Astrocyte (in vitro differentiated cells and primary cell): ENCODE results near the gene MTCH1. TPM values are rescaled to one million over a fixed set of nuclear protein-coding genes. Genes with fewer than 3 reads are reported as not detected.
"Not testable (repeated sequence)": the region's sequence is repeated elsewhere in the genome, so short reads cannot be mapped to it uniquely, and the experiment has no call there.

ENCODE experiments used
- DNase-seq: peaks from one replicate; pipeline ENCODE4 v3.0.0-alpha.2; 2010; ENCODE audit warnings: low read depth
- FAIRE-seq: peaks from 2 replicates; lab custom pipeline; 2011; peaks lifted over from hg19 to GRCh38; lab: Jason Lieb, UNC
- H2AFZ ChIP-seq: 2 replicates; pipeline ENCODE4 v1.6.0; 2012; ENCODE audit warnings: low read depth, low read length, inconsistent platforms
- H3K27ac ChIP-seq: 2 replicates; pipeline ENCODE4 v1.5.1; 2011; ENCODE audit warnings: low read depth, low read length, inconsistent platforms
- H3K27me3 ChIP-seq: 2 replicates; pipeline ENCODE4 v1.6.0; 2011; ENCODE audit warnings: low read length, inconsistent platforms; ENCODE audit not compliant: insufficient read depth
- H3K36me3 ChIP-seq: 2 replicates; pipeline ENCODE4 v1.5.1; 2011; ENCODE audit warnings: low read length, inconsistent platforms; ENCODE audit not compliant: insufficient read depth
- H3K4me1 ChIP-seq: 2 replicates; pipeline ENCODE4 v1.5.1; 2011; ENCODE audit warnings: low read length, inconsistent platforms; ENCODE audit not compliant: insufficient read depth
- H3K4me2 ChIP-seq: 2 replicates; pipeline ENCODE4 v1.6.0; 2012; ENCODE audit warnings: low read length, inconsistent platforms
- H3K4me3 ChIP-seq: 2 replicates; pipeline ENCODE4 v1.5.1; 2011; ENCODE audit warnings: low read depth, mild to moderate bottlenecking, low read length, inconsistent platforms; ENCODE audit not compliant: insufficient read depth
- H3K79me2 ChIP-seq: 2 replicates; pipeline ENCODE4 v1.6.0; 2012; ENCODE audit warnings: mild to moderate bottlenecking, low read length, inconsistent platforms; ENCODE audit not compliant: insufficient read depth
- H3K9ac ChIP-seq: 2 replicates; pipeline ENCODE4 v1.6.0; 2012; ENCODE audit warnings: mild to moderate bottlenecking, low read length, inconsistent platforms
- H3K9me3 ChIP-seq: 2 replicates; pipeline ENCODE4 v1.5.1; 2012; ENCODE audit warnings: low read depth, mild to moderate bottlenecking, low read length, inconsistent platforms; ENCODE audit not compliant: insufficient read depth
- H4K20me1 ChIP-seq: 2 replicates; pipeline ENCODE4 v1.6.0; 2012; ENCODE audit warnings: low read length, inconsistent platforms; ENCODE audit not compliant: insufficient read depth
- H3K27ac Mint-ChIP-seq: one replicate; pipeline ENCODE4 v1.8.0; 2021; ENCODE audit warnings: mild to moderate bottlenecking, mixed read lengths; ENCODE audit not compliant: unreplicated experiment
- H3K27me3 Mint-ChIP-seq: one replicate; pipeline ENCODE4 v1.8.0; 2021; ENCODE audit warnings: low read depth, mixed read lengths; ENCODE audit not compliant: unreplicated experiment
- H3K36me3 Mint-ChIP-seq: one replicate; pipeline ENCODE4 v1.8.0; 2021; ENCODE audit warnings: low read depth, mixed read lengths; ENCODE audit not compliant: unreplicated experiment
- H3K4me1 Mint-ChIP-seq: one replicate; pipeline ENCODE4 v1.8.0; 2021; ENCODE audit warnings: low read depth, mixed read lengths; ENCODE audit not compliant: unreplicated experiment
- H3K4me3 Mint-ChIP-seq: one replicate; pipeline ENCODE4 v1.8.0; 2021; ENCODE audit warnings: mild to moderate bottlenecking, moderate library complexity, mixed read lengths; ENCODE audit not compliant: unreplicated experiment
- H3K9me3 Mint-ChIP-seq: one replicate; pipeline ENCODE4 v1.8.0; 2021; ENCODE audit warnings: mild to moderate bottlenecking, mixed read lengths; ENCODE audit not compliant: unreplicated experiment
- EZH2 ChIP-seq: IDR thresholded peaks from 2 replicates; pipeline ENCODE4 v1.6.1; 2012; ENCODE audit warnings: mild to moderate bottlenecking, low read length, inconsistent platforms; ENCODE audit not compliant: insufficient read depth
- total RNA-seq: library from RNA; stranded (reverse); gene quantifications from 2 replicates; pipeline ENCODE4 v1.2.1, GENCODE V29; 2021
- TF ChIP-seq, protein P1 (sequence below): IDR thresholded peaks from 2 replicates; pipeline ENCODE4 v1.5.1; 2011; ENCODE audit warnings: low read depth, mild to moderate bottlenecking, inconsistent platforms, low read length, moderate library complexity; ENCODE audit not compliant: insufficient read depth

The MTCH1 gene
- total RNA-seq, 1 donor from 2014 or later = 311 TPM

DNA sequence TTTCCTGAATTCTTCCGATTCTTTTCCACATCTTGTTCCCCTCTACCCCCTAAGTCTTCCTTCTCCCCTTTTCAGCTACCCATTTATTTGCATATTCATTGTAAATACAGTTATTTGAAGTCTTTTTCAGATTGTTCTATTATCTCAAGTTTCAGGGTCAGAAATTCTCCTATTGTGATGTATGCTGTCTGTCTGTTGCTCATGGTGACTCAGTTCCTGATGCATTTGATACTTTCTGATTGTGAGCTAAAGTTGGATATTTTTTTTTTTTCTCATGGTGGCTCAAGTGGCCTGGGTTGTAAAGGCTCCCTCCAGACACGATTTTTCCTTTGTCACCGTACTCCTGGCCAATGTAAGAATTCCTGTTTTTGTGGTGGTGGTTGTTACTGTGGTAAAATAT, 36.4 kb downstream of the MTCH1 start:
- peak; percentile 26 for FAIRE-seq
- Histone ChIP-seq H3K79me2 (no peaks in the 10 kb centered on the region), H3K36me3 (no peaks in the 10 kb centered on the region), H3K4me1 (peaks cover 14% of the 10 kb centered on the region), H3K9me3 (no peaks in the 10 kb centered on the region), H3K4me3 (no peak overlapping the region), H3K27me3 (no peaks in the 10 kb centered on the region), H3K9ac (peak overlapping the region; percentile 64), H4K20me1 (no peaks in the 10 kb centered on the region), H3K27ac (peak overlapping the region; percentile 80), H3K4me2 (peak overlapping the region; percentile 64), H2AFZ (peak overlapping the region; percentile 67)
- Mint-ChIP-seq H3K27ac (peak overlapping the region; percentile 75), H3K27me3 (no peaks in the 10 kb centered on the region), H3K4me3 (peak overlapping the region; percentile 9), H3K4me1 (peaks cover 8% of the 10 kb centered on the region), H3K9me3 (no peaks in the 10 kb centered on the region), H3K36me3 (no peaks in the 10 kb centered on the region)
- DNase-seq = peak; percentile 66
- TF ChIP-seq, protein P1, sequence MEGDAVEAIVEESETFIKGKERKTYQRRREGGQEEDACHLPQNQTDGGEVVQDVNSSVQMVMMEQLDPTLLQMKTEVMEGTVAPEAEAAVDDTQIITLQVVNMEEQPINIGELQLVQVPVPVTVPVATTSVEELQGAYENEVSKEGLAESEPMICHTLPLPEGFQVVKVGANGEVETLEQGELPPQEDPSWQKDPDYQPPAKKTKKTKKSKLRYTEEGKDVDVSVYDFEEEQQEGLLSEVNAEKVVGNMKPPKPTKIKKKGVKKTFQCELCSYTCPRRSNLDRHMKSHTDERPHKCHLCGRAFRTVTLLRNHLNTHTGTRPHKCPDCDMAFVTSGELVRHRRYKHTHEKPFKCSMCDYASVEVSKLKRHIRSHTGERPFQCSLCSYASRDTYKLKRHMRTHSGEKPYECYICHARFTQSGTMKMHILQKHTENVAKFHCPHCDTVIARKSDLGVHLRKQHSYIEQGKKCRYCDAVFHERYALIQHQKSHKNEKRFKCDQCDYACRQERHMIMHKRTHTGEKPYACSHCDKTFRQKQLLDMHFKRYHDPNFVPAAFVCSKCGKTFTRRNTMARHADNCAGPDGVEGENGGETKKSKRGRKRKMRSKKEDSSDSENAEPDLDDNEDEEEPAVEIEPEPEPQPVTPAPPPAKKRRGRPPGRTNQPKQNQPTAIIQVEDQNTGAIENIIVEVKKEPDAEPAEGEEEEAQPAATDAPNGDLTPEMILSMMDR = no peak
- no peak for TF ChIP-seq EZH2

DNA sequence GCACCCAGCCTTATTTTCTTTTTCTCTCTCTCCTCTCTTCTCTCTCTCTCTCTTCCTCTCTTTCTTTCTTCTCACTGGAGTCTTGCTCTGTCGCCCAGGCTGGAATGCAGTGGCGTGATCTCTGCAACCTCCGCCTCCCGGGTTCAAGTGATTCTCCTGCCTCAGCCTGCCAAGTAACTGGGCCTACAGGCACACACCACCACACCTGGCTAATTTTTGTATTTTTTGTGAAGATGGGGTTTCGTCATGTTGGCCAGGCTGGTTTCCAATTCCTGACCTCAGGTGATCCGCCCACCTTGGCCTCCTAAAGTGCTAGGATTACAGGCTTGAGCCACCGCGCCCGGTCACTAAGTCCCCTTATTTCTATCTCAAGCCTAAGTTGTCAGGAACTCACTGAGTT, 36.9 kb downstream of the MTCH1 start:
- peak overlapping the region; percentile 67 for H2AFZ ChIP-seq
- H3K79me2 ChIP-seq, H3K27me3 ChIP-seq, FAIRE-seq, H4K20me1 ChIP-seq, H3K9me3 ChIP-seq, H3K4me3 ChIP-seq, DNase-seq, H3K9me3 Mint-ChIP-seq, H3K36me3 ChIP-seq, H3K4me1 Mint-ChIP-seq, H3K36me3 Mint-ChIP-seq, H3K27me3 Mint-ChIP-seq: not testable (repeated sequence)
- H3K27ac Mint-ChIP-seq = peak overlapping the region; percentile 75
- H3K27ac ChIP-seq = peak overlapping the region; percentile 80
- H3K4me2 ChIP-seq = peak overlapping the region; percentile 64
- H3K4me3 Mint-ChIP-seq = peak overlapping the region; percentile 20
- H3K4me1 ChIP-seq = peaks cover 14% of the 10 kb centered on the region
- H3K9ac ChIP-seq = peak overlapping the region; percentile 64

DNA sequence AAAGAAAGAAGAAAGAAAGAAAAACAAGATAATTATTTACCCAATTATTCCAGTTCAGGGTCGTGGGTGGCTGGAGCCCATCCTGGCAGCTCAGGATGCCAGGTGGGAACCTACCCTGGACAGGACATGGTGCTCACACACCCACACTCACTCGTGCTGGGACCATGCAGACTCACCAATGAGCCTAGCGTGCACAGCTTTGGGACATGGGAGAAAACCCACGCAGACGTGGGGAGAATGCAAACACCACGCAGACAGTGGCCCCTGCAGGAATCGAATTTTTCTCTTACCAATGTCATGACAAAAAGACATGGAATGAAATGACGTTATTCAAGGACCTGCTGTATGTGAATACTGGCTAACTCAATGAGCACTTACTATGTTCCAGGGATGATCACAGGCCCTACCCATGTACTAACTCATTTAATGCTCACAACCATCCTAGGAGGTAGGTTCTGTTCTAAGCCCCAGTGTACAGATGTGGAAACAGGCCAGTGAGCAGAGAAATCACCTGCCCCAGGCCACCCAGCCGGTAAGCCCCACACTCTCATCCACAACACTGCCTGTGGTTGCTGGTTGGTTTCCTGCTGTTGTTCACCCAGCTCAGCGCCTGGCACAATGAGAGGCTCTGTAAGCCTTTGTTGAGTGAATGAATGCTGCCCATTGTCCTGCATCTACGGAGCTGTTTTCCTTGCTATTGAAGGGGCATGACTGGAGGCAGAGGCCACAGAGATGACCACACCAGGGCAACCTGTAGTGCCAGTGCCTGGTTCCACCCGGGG, 38.2 kb downstream of the MTCH1 start:
- no peak overlapping the region for H2AFZ ChIP-seq
- no peak for FAIRE-seq
- no peaks in the 10 kb centered on the region for H3K36me3 Mint-ChIP-seq
- H3K27me3 ChIP-seq = no peaks in the 10 kb centered on the region
- H4K20me1 ChIP-seq = no peaks in the 10 kb centered on the region
- H3K4me2 ChIP-seq = no peak overlapping the region
- no peaks in the 10 kb centered on the region for H3K36me3 ChIP-seq
- no peaks in the 10 kb centered on the region for H3K9me3 ChIP-seq
- no peak overlapping the region for H3K27ac ChIP-seq
- no peak overlapping the region for H3K4me3 Mint-ChIP-seq
- H3K9ac ChIP-seq = no peak overlapping the region
- H3K4me1 Mint-ChIP-seq = peaks cover 9% of the 10 kb centered on the region
- no peak for TF ChIP-seq EZH2
- TF ChIP-seq, protein P1 = no peak
- no peaks in the 10 kb centered on the region for H3K9me3 Mint-ChIP-seq
- H3K27ac Mint-ChIP-seq = no peak overlapping the region
- H3K4me1 ChIP-seq = peaks cover 14% of the 10 kb centered on the region
- no peak overlapping the region for H3K4me3 ChIP-seq
- H3K27me3 Mint-ChIP-seq = peaks cover 2% of the 10 kb centered on the region
- DNase-seq = no peak
- no peaks in the 10 kb centered on the region for H3K79me2 ChIP-seq
